ENCODE measurements around the gene LRRC27.
A peak's percentile ranks its signal among the peaks of the same experiment; 100 is the strongest.

Gene LRRC27

GRCh38 chr10:132394201-132394811 lies 62.3 kb downstream of the LRRC27 start:
- DNase-seq, result peak in 2 of 10 donors; percentile 74 to 75
- intact Hi-C loops (cut with DNase I), result loop anchor here (10.0 kb wide), 1 partner anchor 140 kb away; the partner anchor contains the start of gene INPP5A

GRCh38 chr10:132394936-132395703 lies 63.1 kb downstream of the LRRC27 start:
- intact Hi-C loops (cut with DNase I), result loop anchor here (10.0 kb wide), 1 partner anchor 140 kb away; the partner anchor contains the start of gene INPP5A

GRCh38 chr10:132395704-132396493 lies 63.9 kb downstream of the LRRC27 start:
- intact Hi-C loops (cut with DNase I), result loop anchor here (10.0 kb wide), 1 partner anchor 139 kb away; the partner anchor contains the start of gene INPP5A
- peak in 3 of 10 donors; percentile 80 to 89 (median 84) for DNase-seq

More at GRCh38 chr10:132394936-132395703, 63.1 kb downstream of the LRRC27 start:
- DNase-seq, result peak in 3 of 10 donors; percentile 72 to 77 (median 77)

- peak in 4 of 10 donors; percentile 55 to 81 (median 72) for DNase-seq
- intact Hi-C loops (cut with DNase I), result loop anchor here (10.0 kb wide), 1 partner anchor 138 kb away; the partner anchor contains the start of gene INPP5A
Observed at GRCh38 chr10:132396494-132397035, 64.6 kb downstream of the LRRC27 start.

GRCh38 chr10:132397036-132397541 lies 65.1 kb downstream of the LRRC27 start, which contains the start of gene PWWP2B:
Gene PWWP2B (plus strand): TSS chr10:132397200. CDS start chr10:132397227, 27 bp downstream.
- peak in 4 of 10 donors; percentile 55 to 91 (median 80) for DNase-seq
- intact Hi-C loops (cut with DNase I), result loop anchor here (10.0 kb wide), 1 partner anchor 138 kb away; the partner anchor contains the start of gene INPP5A

GRCh38 chr10:132397671-132398565 lies 65.9 kb downstream of the LRRC27 start:
- intact Hi-C loops (cut with DNase I), result loop anchor here (10.0 kb wide), 1 partner anchor 137 kb away; the partner anchor contains the start of gene INPP5A
- DNase-seq, result peak in 3 of 10 donors; percentile 83 to 85 (median 84)

GRCh38 chr10:132398566-132398991 lies 66.6 kb downstream of the LRRC27 start:
- intact Hi-C loops (cut with DNase I), result loop anchor here (10.0 kb wide), 1 partner anchor 136 kb away; the partner anchor contains the start of gene INPP5A
- DNase-seq, result peak in 3 of 10 donors; percentile 72 to 80 (median 75)

GRCh38 chr10:132399117-132400035 lies 67.4 kb downstream of the LRRC27 start:
- intact Hi-C loops (cut with DNase I), result loop anchor here (10.0 kb wide), 1 partner anchor 135 kb away; the partner anchor contains the start of gene INPP5A
- DNase-seq, result peak in 5 of 10 donors; percentile 47 to 90 (median 80)

GRCh38 chr10:132400041-132400546 lies 68.1 kb downstream of the LRRC27 start:
- peak in 4 of 10 donors; percentile 5 to 69 (median 54) for DNase-seq
- intact Hi-C loops (cut with DNase I), result no loop called here

GRCh38 chr10:132400547-132401151 lies 68.7 kb downstream of the LRRC27 start:
- intact Hi-C loops (cut with DNase I), result no loop called here
- DNase-seq, result peak in 4 of 10 donors; percentile 5 to 80 (median 72)

- intact Hi-C loops (cut with DNase I), result no loop called here
- DNase-seq, result peak in 3 of 10 donors; percentile 54 to 82 (median 55)
Observed at GRCh38 chr10:132401401-132402118, 69.6 kb downstream of the LRRC27 start.

- intact Hi-C loops (cut with DNase I), result no loop called here
- DNase-seq, result peak in 3 of 10 donors; percentile 64 to 76 (median 71)
Observed at GRCh38 chr10:132402781-132403241, 70.8 kb downstream of the LRRC27 start.

GRCh38 chr10:132403511-132404168 lies 71.6 kb downstream of the LRRC27 start:
- intact Hi-C loops (cut with DNase I), result no loop called here
- peak in 3 of 10 donors; percentile 54 to 81 (median 76) for DNase-seq

GRCh38 chr10:132404169-132404880 lies 72.3 kb downstream of the LRRC27 start:
- DNase-seq, result peak in 3 of 10 donors; percentile 47 to 84 (median 68)
- intact Hi-C loops (cut with DNase I), result no loop called here
